Spleen (tissue), 11 donors: ENCODE measurements around the gene REXO1. TPM values are rescaled to one million over a fixed set of nuclear protein-coding genes. Genes with fewer than 3 reads are reported as not detected.

Experiments used
- DNase-seq: peaks from one replicate; pipeline ENCODE4 v3.0.0-alpha.2; 2020
- H3K27ac ChIP-seq, 8 donors: fragments of 200-600 bp; sonication (generic) in 7 of 8; 1 replicate in 4 of 8; 2 replicates in 4 of 8; pipeline versions ENCODE4 v1.5.0 to v1.8.0; 2016 to 2021; ENCODE audit warnings: inconsistent platforms in 4 of 8, mild to moderate bottlenecking in 4 of 8, moderate library complexity in 1 of 8
- H3K27me3 ChIP-seq, 7 donors: fragments of 200-600 bp; sonication (generic) in 6 of 7; replicated peaks in 1 of 7; 1 replicate in 4 of 7; 2 replicates in 3 of 7; pipeline versions ENCODE4 v1.5.0 to v1.8.0; 2016 to 2021; ENCODE audit warnings: inconsistent platforms in 3 of 7, mild to moderate bottlenecking in 1 of 7
- H3K36me3 ChIP-seq, 6 donors: fragments of 200-600 bp; sonication (generic) in 5 of 6; 1 replicate in 4 of 6; 2 replicates in 2 of 6; pipeline versions ENCODE4 v1.5.0 to v1.8.0; 2016 to 2021; ENCODE audit warnings: inconsistent platforms in 2 of 6
- H3K4me1 ChIP-seq, 6 donors: fragments of 200-600 bp; sonication (generic) in 5 of 6; 1 replicate in 3 of 6; 2 replicates in 3 of 6; pipeline versions ENCODE4 v1.5.0 to v1.8.0; 2016 to 2021; ENCODE audit warnings: inconsistent platforms in 3 of 6
- H3K4me3 ChIP-seq, 8 donors: fragments of 200-600 bp; sonication (generic) in 7 of 8; 1 replicate in 4 of 8; 2 replicates in 4 of 8; pipeline versions ENCODE4 v1.5.0 to v1.8.0; 2016 to 2021; ENCODE audit warnings: inconsistent platforms in 4 of 8, mild to moderate bottlenecking in 4 of 8, moderate library complexity in 2 of 8
- H3K9me3 ChIP-seq, 8 donors: fragments of 200-600 bp; sonication (generic) in 7 of 8; 1 replicate in 4 of 8; 2 replicates in 4 of 8; pipeline versions ENCODE4 v1.5.0 to v1.8.0; 2016 to 2021; ENCODE audit warnings: inconsistent platforms in 4 of 8
- POLR2A ChIP-seq, 3 donors: fragments of 450-650 bp; IDR thresholded peaks; one replicate each; pipeline ENCODE4 v1.5.1; 2017; ENCODE audit warnings: antibody characterized with exemption in 3 of 3, mild to moderate bottlenecking in 1 of 3
- POLR2AphosphoS5 ChIP-seq, 3 donors: sonication (generic); formaldehyde crosslinking; IDR thresholded peaks; one replicate each; pipeline ENCODE4 v1.5.1; 2017; ENCODE audit warnings: antibody characterized with exemption in 3 of 3
- WGBS, 5 donors: extraction: QIAGEN DNeasy Blood & Tissue Kit in 3 of 5; methylation state at CpG; one replicate each; pipeline versions ENCODE4 v1.1.5 to v1.1.7; 2013 to 2018; 5-methylcytosine and 5-hydroxymethylcytosine counted together
- intact Hi-C: fragments of 100-400 bp; cut with DNase I; formaldehyde crosslinking; loops from one replicate; pipeline ENCODE4 v1.15.0; 2023; ENCODE audit warnings: low total_unique reads
- polyA plus RNA-seq, 3 donors: library from polyadenylated mRNA; stranded (reverse); fragments of 200-250 nt; gene quantifications; one replicate each; pipeline ENCODE4 v1.2.1, GENCODE V29; 2013
- total RNA-seq, 7 donors: library from RNA; depleted of rRNA in 3 of 7; stranded (reverse); fragments of >200 nt in 3 of 7; fragmentation: NEBNext Ultra II Directional in 4 of 7; extraction: Animal tissue kit (Norgen Biotek cat#: 25700) in 4 of 7; gene quantifications; one replicate each; pipeline versions ENCODE4 v1.1.0 to v1.2.1, GENCODE V29; 2016 to 2021
- TF ChIP-seq, protein P1 (sequence below), 11 experiments: fragments of 200-600 bp in 7 of 11; fragments of 450-650 bp in 4 of 11; sonication (generic) in 4 of 11; IDR thresholded peaks in 8 of 11; conservative IDR thresholded peaks in 3 of 11; 1 replicate in 7 of 11; 2 replicates in 4 of 11; pipeline versions ENCODE4 v1.4.0 to v1.8.0; 2016 to 2021; ENCODE audit warnings: antibody characterized with exemption in 11 of 11, inconsistent platforms in 4 of 11, mild to moderate bottlenecking in 1 of 11
- donor health status: healthy with polysubstance abuse.
- donor health status: DM: no; HTN: no; CAD: no; lungs with moderate emphysema.
- donor health status: DM: no; HTN: no; CAD: no.
- donor health status: Bipolar disorder and iron deficiency.
- donor health status: healthy.
- donor health status: DM: no; HTN: no; CAD: no.
- donor health status: DM: yes; HTN: yes; CAD: no.

Gene REXO1
- total and polyA plus RNA-seq, 10 donors: 13.4 to 88.1 (median 50.6) TPM

DNA sequence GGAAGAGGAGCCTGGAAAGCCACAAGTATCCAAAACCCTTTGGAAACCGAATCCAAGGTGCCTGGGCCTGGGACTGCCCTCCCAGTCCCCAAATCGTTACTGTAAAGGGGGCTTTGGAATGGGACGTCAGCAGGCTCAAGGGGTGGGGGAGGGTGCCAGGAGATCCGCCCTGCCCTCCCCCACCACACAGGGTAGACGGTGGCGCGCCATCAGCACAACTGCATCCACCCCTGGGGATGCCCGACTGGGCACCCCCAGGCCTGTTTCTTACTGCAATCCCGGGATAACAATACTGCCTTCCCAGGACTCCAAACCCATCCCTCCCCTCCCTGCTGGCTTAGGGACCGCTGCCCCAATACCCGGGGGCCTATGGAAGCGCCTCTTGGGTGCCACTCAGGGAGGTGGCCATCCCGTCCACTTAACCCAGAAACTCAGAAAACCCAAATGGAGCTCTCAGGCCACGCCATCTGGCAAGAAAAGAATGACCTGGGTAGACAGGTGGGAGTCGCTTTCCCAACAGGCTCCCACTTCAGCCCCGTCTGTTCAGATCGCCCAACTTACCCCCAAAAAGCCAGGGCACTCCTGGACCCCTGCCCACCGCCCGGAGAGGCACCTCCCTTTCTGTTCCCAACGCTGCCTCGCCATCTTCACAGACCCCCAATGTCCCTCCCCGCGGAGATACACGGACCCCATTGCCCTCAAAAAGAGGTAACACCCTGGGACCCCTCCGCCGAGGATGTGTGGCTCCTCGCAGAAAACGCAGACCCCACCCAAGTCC, 12.7 kb upstream of the REXO1 start:
- H3K27ac ChIP-seq: peak overlapping the region in 6 of 8 donors; percentile 19 to 99 (median 98)
- peaks cover 40 to 82% (median 76%) of the 10 kb centered on the region in 6 donors for H3K4me1 ChIP-seq
- no peaks in the 10 kb centered on the region for H3K27me3 ChIP-seq
- H3K4me3 ChIP-seq: peak overlapping the region in 6 of 8 donors; percentile 74 to 92 (median 81)
- H3K36me3 ChIP-seq: no peaks in the 10 kb centered on the region
- intact Hi-C loops: no loop called here
- WGBS, 5 donors: 57 to 71% (median 67%) methylated on average over 26 to 28 of the region's 28 CpGs
- TF ChIP-seq, protein P1, sequence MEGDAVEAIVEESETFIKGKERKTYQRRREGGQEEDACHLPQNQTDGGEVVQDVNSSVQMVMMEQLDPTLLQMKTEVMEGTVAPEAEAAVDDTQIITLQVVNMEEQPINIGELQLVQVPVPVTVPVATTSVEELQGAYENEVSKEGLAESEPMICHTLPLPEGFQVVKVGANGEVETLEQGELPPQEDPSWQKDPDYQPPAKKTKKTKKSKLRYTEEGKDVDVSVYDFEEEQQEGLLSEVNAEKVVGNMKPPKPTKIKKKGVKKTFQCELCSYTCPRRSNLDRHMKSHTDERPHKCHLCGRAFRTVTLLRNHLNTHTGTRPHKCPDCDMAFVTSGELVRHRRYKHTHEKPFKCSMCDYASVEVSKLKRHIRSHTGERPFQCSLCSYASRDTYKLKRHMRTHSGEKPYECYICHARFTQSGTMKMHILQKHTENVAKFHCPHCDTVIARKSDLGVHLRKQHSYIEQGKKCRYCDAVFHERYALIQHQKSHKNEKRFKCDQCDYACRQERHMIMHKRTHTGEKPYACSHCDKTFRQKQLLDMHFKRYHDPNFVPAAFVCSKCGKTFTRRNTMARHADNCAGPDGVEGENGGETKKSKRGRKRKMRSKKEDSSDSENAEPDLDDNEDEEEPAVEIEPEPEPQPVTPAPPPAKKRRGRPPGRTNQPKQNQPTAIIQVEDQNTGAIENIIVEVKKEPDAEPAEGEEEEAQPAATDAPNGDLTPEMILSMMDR (IDR thresholded peaks at IDR 0.05 in 8 of 11, conservative IDR thresholded peaks at IDR 0.05 in 3 of 11): no peak
- TF ChIP-seq POLR2A (IDR thresholded peaks at IDR 0.05): no peak
- no peak for TF ChIP-seq POLR2AphosphoS5 (IDR thresholded peaks at IDR 0.05)
- DNase-seq: no peak
- no peaks in the 10 kb centered on the region for H3K9me3 ChIP-seq

DNA sequence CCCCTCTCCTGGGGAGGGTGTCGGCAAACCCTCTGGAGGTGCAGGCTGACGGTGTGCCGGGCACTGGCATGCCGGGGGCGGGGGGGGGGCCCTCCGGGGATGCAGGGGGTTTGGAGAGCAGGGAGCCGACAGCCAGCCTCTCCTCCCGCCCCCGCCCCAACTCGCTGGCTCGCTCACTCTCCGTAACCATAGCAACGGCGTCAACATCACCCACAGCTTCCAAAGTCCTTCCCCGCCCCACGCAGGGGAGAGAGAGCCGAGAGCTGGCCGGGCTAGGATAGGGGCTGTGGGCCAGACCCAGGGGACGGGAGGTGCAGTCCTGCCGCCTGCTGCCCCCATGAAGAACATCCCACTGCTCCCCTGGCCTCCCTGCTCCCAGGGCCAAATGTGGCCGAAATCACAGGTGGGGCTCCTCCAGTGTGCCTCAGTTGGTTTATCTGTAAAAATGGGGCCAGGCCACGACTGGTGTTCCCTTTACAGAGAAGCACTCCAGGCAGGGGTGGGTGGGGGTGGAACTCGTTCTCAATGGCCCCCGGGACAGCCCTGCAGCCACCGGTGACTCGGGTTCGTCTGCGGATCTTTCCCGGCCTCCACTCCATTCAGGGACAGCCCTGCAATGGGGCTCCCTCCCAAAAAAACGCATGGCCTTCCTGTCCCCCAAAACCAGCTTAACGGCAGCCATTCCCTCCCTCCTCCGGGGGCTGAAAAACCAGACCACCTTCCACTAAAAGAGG, 11.9 kb upstream of the REXO1 start:
- no peak for DNase-seq
- H3K27ac ChIP-seq: peak overlapping the region in 5 of 8 donors; percentile 46 to 99 (median 97)
- no peaks in the 10 kb centered on the region for H3K9me3 ChIP-seq
- intact Hi-C loops: no loop called here
- 44 to 76% (median 47%) methylated on average over 10 to 32 of the region's 32 CpGs for WGBS, 5 donors
- no peaks in the 10 kb centered on the region for H3K27me3 ChIP-seq
- H3K4me3 ChIP-seq: peak overlapping the region in 1 of 8 donors; percentile 81
- TF ChIP-seq POLR2A (IDR thresholded peaks at IDR 0.05) (no peak), POLR2AphosphoS5 (IDR thresholded peaks at IDR 0.05) (no peak)
- TF ChIP-seq, protein P1 (IDR thresholded peaks at IDR 0.05 in 8 of 11, conservative IDR thresholded peaks at IDR 0.05 in 3 of 11): no peak
- H3K4me1 ChIP-seq: peaks cover 47 to 83% (median 80%) of the 10 kb centered on the region in 6 donors
- H3K36me3 ChIP-seq: no peaks in the 10 kb centered on the region

DNA sequence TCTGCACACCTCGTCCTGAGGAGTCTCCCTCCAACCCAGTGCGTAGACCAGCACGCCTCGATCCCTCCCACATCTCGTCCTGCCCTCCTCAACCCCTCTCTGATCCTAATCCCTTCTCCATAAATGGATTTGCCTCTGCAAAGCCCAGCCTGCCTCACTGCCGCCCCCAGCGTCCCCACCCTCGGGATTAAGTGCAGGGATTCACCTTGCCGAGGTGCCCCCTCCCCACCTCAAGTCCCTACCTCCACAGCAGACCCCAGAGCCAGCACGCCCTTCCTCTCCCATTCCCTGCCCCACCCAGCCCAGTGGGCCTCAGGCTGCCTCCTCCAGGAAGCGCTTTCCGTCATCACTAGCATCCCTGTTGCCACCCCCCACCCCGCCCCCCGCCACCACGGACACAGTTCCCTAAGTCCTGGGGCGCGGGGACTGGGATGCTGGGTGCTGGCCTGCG, 11.1 kb upstream of the REXO1 start:
- no peaks in the 10 kb centered on the region for H3K27me3 ChIP-seq
- H3K36me3 ChIP-seq: peaks cover 0 to 2% (median under 1%) of the 10 kb centered on the region in 6 donors
- peak overlapping the region in 6 of 8 donors; percentile 46 to 99 (median 96) for H3K27ac ChIP-seq
- DNase-seq: no peak
- H3K4me1 ChIP-seq: peaks cover 49 to 83% (median 81%) of the 10 kb centered on the region in 6 donors
- no peaks in the 10 kb centered on the region for H3K9me3 ChIP-seq
- H3K4me3 ChIP-seq: no peak overlapping the region
- intact Hi-C loops: no loop called here
- no peak for TF ChIP-seq POLR2A (IDR thresholded peaks at IDR 0.05)
- peak in 1 of 3 donors; percentile 23 for TF ChIP-seq POLR2AphosphoS5 (IDR thresholded peaks at IDR 0.05)
- WGBS, 5 donors: 64 to 75% (median 69%) methylated on average over 17 to 18 of the region's 18 CpGs

DNA sequence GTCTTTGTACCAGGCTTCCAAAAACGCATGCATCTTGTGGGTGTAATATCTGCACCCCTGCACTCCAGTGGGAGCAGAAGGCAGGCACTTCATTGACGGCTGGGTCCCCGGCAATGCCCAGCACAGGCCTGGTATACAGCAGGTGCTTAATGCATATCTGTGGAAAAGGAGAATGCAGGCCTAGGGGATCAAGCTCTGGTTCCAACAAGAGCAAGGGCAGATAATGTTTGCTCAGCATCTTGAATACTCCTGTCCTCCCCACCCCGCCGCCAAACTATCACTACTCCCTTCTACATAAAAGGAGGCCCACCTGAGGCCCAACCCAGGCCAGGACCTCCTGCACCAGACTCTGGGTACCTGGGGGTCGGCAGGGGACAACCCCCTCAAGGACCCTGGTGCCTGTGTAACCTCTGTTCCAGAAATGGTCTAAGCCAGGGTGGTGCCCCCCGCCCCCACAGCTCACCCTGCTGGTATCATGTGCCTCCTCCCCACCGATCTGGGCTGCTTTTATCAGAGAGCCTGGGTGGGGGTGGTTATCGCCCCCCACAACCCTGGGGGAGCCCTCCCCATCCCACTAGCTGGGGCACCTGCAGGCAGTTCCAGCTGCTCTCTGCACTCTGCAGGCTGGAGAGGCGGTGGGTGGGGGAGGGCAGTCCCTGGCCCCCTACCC, 10.3 kb upstream of the REXO1 start:
- Histone ChIP-seq H3K4me3 (peak overlapping the region in 1 of 8 donors; percentile 82), H3K27me3 (no peaks in the 10 kb centered on the region), H3K9me3 (no peaks in the 10 kb centered on the region), H3K27ac (peak overlapping the region in 6 of 8 donors; percentile 94 to 99 (median 96)), H3K4me1 (peaks cover 58 to 90% (median 89%) of the 10 kb centered on the region in 6 donors), H3K36me3 (peaks cover 0 to 9% (median 6%) of the 10 kb centered on the region in 6 donors)
- DNase-seq: no peak
- TF ChIP-seq POLR2AphosphoS5 (IDR thresholded peaks at IDR 0.05) (no peak), POLR2A (IDR thresholded peaks at IDR 0.05) (no peak)
- TF ChIP-seq, protein P1 (IDR thresholded peaks at IDR 0.05 in 8 of 11, conservative IDR thresholded peaks at IDR 0.05 in 3 of 11): no peak
- intact Hi-C loops: no loop called here
- WGBS, 5 donors: 54 to 64% (median 55%) methylated on average over 4 to 10 of the region's 10 CpGs
